HCT116 (cell line): Measurements from ENCODE around the gene RNPC3. TPM values are rescaled to one million over a fixed set of nuclear protein-coding genes. Genes with fewer than 3 reads are reported as not detected.

Experiments used
- ATAC-seq: fragments of 200-7000 bp; cut with Tn5 transposase; 2 replicates; pipeline ENCODE4 v1.9.1; 2020; ENCODE audit warnings: mild to moderate bottlenecking, moderate library complexity
- BruUV-seq: library from RNA; stranded (reverse); fragments of 400-500 nt; replicated peaks from 2 replicates; lab custom pipeline; 2021; lab: Mats Ljungman, UMichigan
- CTCF ChIA-PET: fragments of 300-600 bp; sonication (Branson Sonifier 250); formaldehyde crosslinking; loops from one replicate; lab custom pipeline; 2021; ENCODE audit warnings: antibody characterized with exemption; lab: Charles Lee
- POLR2A ChIA-PET: fragments of 300-600, 350-600 bp; sonication (Branson Sonifier 250); formaldehyde crosslinking; loops from one replicate; lab custom pipeline; 2021; ENCODE audit warnings: antibody characterized with exemption; lab: Charles Lee
- RAD21 ChIA-PET, 2 experiments: fragments of 300-600 bp; sonication (Branson Sonifier 250); formaldehyde crosslinking; loops; one replicate each; lab custom pipeline; 2023; ENCODE audit warnings: low total read pairs in 2 of 2; ENCODE audit not compliant: uncharacterized antibody in 2 of 2, unreplicated experiment in 2 of 2, low non-redundant PET in 1 of 2; lab: Charles Lee
- DNase-seq: peaks from one replicate; pipeline ENCODE4 v3.0.0-alpha.2; 2010; ENCODE audit warnings: low read depth, low spot score
- H2AFZ ChIP-seq: fragments of 200-600 bp; shearing (Covaris generic), sonication (generic); 2 replicates; pipeline ENCODE4 v1.6.1; 2017; ENCODE audit warnings: low read depth, mixed run types, mixed read lengths, antibody characterized with exemption, low read length; ENCODE audit not compliant: poor library complexity, severe bottlenecking
- H3K27ac ChIP-seq: 2 replicates; pipeline ENCODE4 v1.5.1; 2012; ENCODE audit warnings: low read depth, low read length
- H3K27me3 ChIP-seq: fragments of 200-600 bp; sonication (generic); 2 replicates; pipeline ENCODE4 v1.6.1; 2016; ENCODE audit warnings: mixed run types, low read length, mixed read lengths; ENCODE audit not compliant: insufficient read depth
- H3K36me3 ChIP-seq, 2 experiments: fragments of 200-500 bp in 1 of 2; fragments of 200-600 bp in 1 of 2; sonication (Bioruptor generic) in 1 of 2; sonication (generic) in 1 of 2; 2 replicates each; pipeline versions ENCODE4 v1.5.1 to v1.6.1; 2014 to 2016; ENCODE audit warnings: low read length in 2 of 2, inconsistent platforms in 1 of 2, mixed read lengths in 1 of 2, mixed run types in 1 of 2; ENCODE audit not compliant: insufficient read depth in 2 of 2, control insufficient read depth in 1 of 2
- H3K4me1 ChIP-seq, 2 experiments: fragments of 200-600 bp in 1 of 2; sonication (generic) in 1 of 2; 2 replicates each; pipeline versions ENCODE4 v1.5.1 to v1.6.1; 2012 to 2017; ENCODE audit warnings: low read length in 2 of 2, inconsistent platforms in 1 of 2, mild to moderate bottlenecking in 1 of 2, mixed read lengths in 1 of 2, mixed run types in 1 of 2, moderate library complexity in 1 of 2; ENCODE audit not compliant: insufficient read depth in 2 of 2, control insufficient read depth in 1 of 2
- H3K4me2 ChIP-seq: fragments of 200-600 bp; sonication (generic); 2 replicates; pipeline ENCODE4 v1.6.1; 2017; ENCODE audit warnings: mixed run types, low read length, mixed read lengths
- H3K4me3 ChIP-seq, 2 experiments: fragments of 200-600 bp in 1 of 2; sonication (generic) in 1 of 2; replicated peaks in 1 of 2; 2 replicates each; pipeline ENCODE4 v1.5.1; 2011 to 2016; ENCODE audit warnings: low read length in 2 of 2, control low read depth in 1 of 2, low read depth in 1 of 2, mild to moderate bottlenecking in 1 of 2, mixed read lengths in 1 of 2, mixed run types in 1 of 2
- H3K79me2 ChIP-seq: fragments of 200-600 bp; sonication (generic); 2 replicates; pipeline ENCODE4 v1.6.1; 2017; ENCODE audit warnings: mild to moderate bottlenecking, mixed run types, low read length, moderate library complexity, mixed read lengths; ENCODE audit not compliant: insufficient read depth
- H3K9ac ChIP-seq: fragments of 200-600 bp; sonication (generic); 2 replicates; pipeline ENCODE4 v1.6.1; 2016; ENCODE audit warnings: low read length, mixed read lengths
- H3K9me2 ChIP-seq: fragments of 200-600 bp; sonication (generic), shearing (Covaris generic); 2 replicates; pipeline ENCODE4 v1.6.1; 2017; ENCODE audit warnings: mixed run types, mild to moderate bottlenecking, moderate library complexity; ENCODE audit not compliant: insufficient read depth
- H3K9me3 ChIP-seq, 2 experiments: fragments of 200-500 bp in 1 of 2; fragments of 200-600 bp in 1 of 2; sonication (Bioruptor generic) in 1 of 2; sonication (generic) in 1 of 2; 2 replicates each; pipeline ENCODE4 v1.6.1; 2014 to 2017; ENCODE audit warnings: low read length in 2 of 2, mixed read lengths in 2 of 2, inconsistent platforms in 1 of 2, low read depth in 1 of 2, mild to moderate bottlenecking in 1 of 2, mixed run types in 1 of 2, moderate library complexity in 1 of 2; ENCODE audit not compliant: control insufficient read depth in 1 of 2, insufficient read depth in 1 of 2
- H4K20me1 ChIP-seq: fragments of 200-600 bp; sonication (generic), shearing (Covaris generic); 2 replicates; pipeline ENCODE4 v1.6.1; 2017; ENCODE audit warnings: mixed run types, mild to moderate bottlenecking, moderate library complexity; ENCODE audit not compliant: insufficient read depth
- CBX3 ChIP-seq: IDR thresholded peaks from 2 replicates; pipeline ENCODE4 v1.6.1; 2012; ENCODE audit warnings: low read depth
- CEBPB ChIP-seq: IDR thresholded peaks from 2 replicates; pipeline ENCODE4 v1.6.1; 2012; ENCODE audit warnings: low read depth
- EGR1 ChIP-seq: IDR thresholded peaks from 2 replicates; pipeline ENCODE4 v1.6.1; 2012; ENCODE audit warnings: low read depth
- ELF1 ChIP-seq: IDR thresholded peaks from 2 replicates; pipeline ENCODE4 v1.6.1; 2012; ENCODE audit warnings: low read depth, borderline replicate concordance
- EZH2phosphoT487 ChIP-seq: fragments of 200-600 bp; IDR thresholded peaks from 2 replicates; pipeline ENCODE4 v1.6.1; 2018; ENCODE audit warnings: antibody characterized with exemption, borderline replicate concordance
- FOSL1 ChIP-seq: IDR thresholded peaks from 2 replicates; pipeline ENCODE4 v1.6.1; 2012; ENCODE audit warnings: low read depth
- JUND ChIP-seq: IDR thresholded peaks from 2 replicates; pipeline ENCODE4 v1.6.1; 2012
- MAX ChIP-seq: IDR thresholded peaks from 2 replicates; pipeline ENCODE4 v1.6.1; 2012
- POLR2AphosphoS5 ChIP-seq: IDR thresholded peaks from 2 replicates; pipeline ENCODE4 v1.6.1; 2011; ENCODE audit warnings: mild to moderate bottlenecking, low read depth, low read length, moderate library complexity
- RAD21 ChIP-seq: IDR thresholded peaks from 2 replicates; pipeline ENCODE4 v1.6.1; 2012; ENCODE audit warnings: low read depth, mild to moderate bottlenecking
- REST ChIP-seq: IDR thresholded peaks from 2 replicates; pipeline ENCODE4 v1.6.1; 2012; ENCODE audit warnings: low read depth
- SP1 ChIP-seq: IDR thresholded peaks from 2 replicates; pipeline ENCODE4 v1.6.1; 2012; ENCODE audit warnings: low read depth
- SRF ChIP-seq: IDR thresholded peaks from 2 replicates; pipeline ENCODE4 v1.6.1; 2012; ENCODE audit warnings: low read depth
- ZNF274 ChIP-seq: fragments of 200-500 bp; sonication (Bioruptor generic); IDR thresholded peaks from 2 replicates; pipeline ENCODE4 v1.6.1; 2014; ENCODE audit warnings: mild to moderate bottlenecking, low read depth, low read length, inconsistent platforms
- intact Hi-C: fragments of 100-400 bp; cut with micrococcal nuclease; formaldehyde crosslinking; loops from 2 replicates; pipeline ENCODE4 v1.10.0; 2022
- total RNA-seq: library from RNA; stranded (reverse); gene quantifications from one replicate; pipeline ENCODE4 v1.2.1, GENCODE V29; 2021; ENCODE audit not compliant: unreplicated experiment

RNPC3 gene
- total RNA-seq, 1 experiment from 2014 or later: 11.1 TPM

GRCh38 chr1:103561643-103562395 lies 36.3 kb downstream of the RNPC3 start:
- ChIA-PET CTCF (no interaction called here), RAD21 (no interaction called here), POLR2A (no interaction called here)
- H4K20me1 ChIP-seq: no peaks in the 10 kb centered on the region
- intact Hi-C loops: no loop called here
- no peak overlapping the region for H3K27ac ChIP-seq
- H3K36me3 ChIP-seq: no peaks in the 10 kb centered on the region
- no peak overlapping the region for H3K4me2 ChIP-seq
- H3K9me3 ChIP-seq: no peaks in the 10 kb centered on the region
- no peak overlapping the region for H3K9ac ChIP-seq
- DNase-seq: no peak
- BruUV-seq: no TSS peak
- TF ChIP-seq MAX: no peak
- no peak for TF ChIP-seq SRF
- TF ChIP-seq JUND: no peak
- no peak for TF ChIP-seq EZH2phosphoT487
- no peak for TF ChIP-seq REST
- no peak for TF ChIP-seq CBX3
- TF ChIP-seq FOSL1: no peak
- no peak for TF ChIP-seq ZNF274
- no peak for TF ChIP-seq CEBPB
- TF ChIP-seq ELF1: no peak
- TF ChIP-seq EGR1: no peak
- no peak for TF ChIP-seq POLR2AphosphoS5
- TF ChIP-seq RAD21: no peak
- no peak for TF ChIP-seq SP1
- no peaks in the 10 kb centered on the region for H3K79me2 ChIP-seq
- ATAC-seq: no peak
- H3K27me3 ChIP-seq: no peaks in the 10 kb centered on the region
- no peaks in the 10 kb centered on the region for H3K9me2 ChIP-seq
- no peak overlapping the region for H3K4me3 ChIP-seq
- H3K4me1 ChIP-seq: no peaks in the 10 kb centered on the region
- H2AFZ ChIP-seq: no peak overlapping the region
